Smooth muscle cell (in vitro differentiated cells): Measurements from ENCODE around the gene LRRC4B. TPM values are rescaled to one million over a fixed set of nuclear protein-coding genes. Genes with fewer than 3 reads are reported as not detected.

Experiments
- DNase-seq: peaks from one replicate; lab custom pipeline; 2025; ENCODE audit not compliant: unreplicated experiment; lab: John Stamatoyannopoulos, UW
- H2AFZ ChIP-seq: fragments of 200-600 bp; sonication (generic); 2 replicates; pipeline ENCODE4 v1.6.0; 2016; ENCODE audit warnings: antibody characterized with exemption, low read depth, mild to moderate bottlenecking
- H3F3A ChIP-seq: fragments of 200-600 bp; sonication (generic); 2 replicates; pipeline ENCODE4 v1.6.0; 2017; ENCODE audit warnings: antibody characterized with exemption, low read depth
- H3K27ac ChIP-seq: fragments of 200-600 bp; sonication (generic); 2 replicates; pipeline ENCODE4 v1.5.1; 2016; ENCODE audit warnings: low read depth, mild to moderate bottlenecking
- H3K27me3 ChIP-seq: fragments of 200-600 bp; sonication (generic); 2 replicates; pipeline ENCODE4 v1.6.1; 2016; ENCODE audit warnings: low read depth, mild to moderate bottlenecking
- H3K36me3 ChIP-seq: fragments of 200-600 bp; sonication (generic); 2 replicates; pipeline ENCODE4 v1.5.1; 2016; ENCODE audit warnings: low read depth
- H3K4me1 ChIP-seq: fragments of 200-600 bp; sonication (generic); 2 replicates; pipeline ENCODE4 v1.5.1; 2016; ENCODE audit warnings: low read depth
- H3K4me2 ChIP-seq: fragments of 200-600 bp; sonication (generic); 2 replicates; pipeline ENCODE4 v1.6.0; 2016; ENCODE audit warnings: mild to moderate bottlenecking
- H3K4me3 ChIP-seq: fragments of 200-600 bp; sonication (generic); 2 replicates; pipeline ENCODE4 v1.5.1; 2016; ENCODE audit warnings: mild to moderate bottlenecking
- H3K79me2 ChIP-seq: fragments of 200-600 bp; sonication (generic); 2 replicates; pipeline ENCODE4 v1.6.0; 2016; ENCODE audit warnings: low read depth, mild to moderate bottlenecking
- H3K9ac ChIP-seq: fragments of 200-600 bp; sonication (generic); 2 replicates; pipeline ENCODE4 v1.6.0; 2016; ENCODE audit warnings: low read depth
- H3K9me3 ChIP-seq: fragments of 200-600 bp; sonication (generic); replicated peaks from 2 replicates; pipeline ENCODE4 v1.5.1; 2016; ENCODE audit warnings: low read depth
- H4K20me1 ChIP-seq: fragments of 200-600 bp; sonication (generic); 2 replicates; pipeline ENCODE4 v1.6.0; 2016; ENCODE audit warnings: low read depth
- CTCF ChIP-seq: fragments of 200-600 bp; sonication (generic); IDR thresholded peaks from 2 replicates; pipeline ENCODE4 v1.5.1; 2017; ENCODE audit warnings: borderline replicate concordance, mild to moderate bottlenecking, antibody characterized with exemption; ENCODE audit not compliant: insufficient read depth, poor library complexity, severe bottlenecking
- WGBS: methylation state at CpG from one replicate; pipeline ENCODE4 v1.1.7; 2016; ENCODE audit warnings: low lambda C conversion rate; 5-methylcytosine and 5-hydroxymethylcytosine counted together
- polyA plus RNA-seq: library from polyadenylated mRNA; unstranded; fragments of >200 nt; fragmentation: Nextera tagmentation; extraction: Ambion mirVana; gene quantifications from 2 replicates; pipeline ENCODE4 v1.2.1, GENCODE V29; 2016
- total RNA-seq: library from RNA; depleted of rRNA; stranded (reverse); fragments of >200 nt; gene quantifications from 2 replicates; pipeline ENCODE4 v1.2.3, GENCODE V29; 2014

Gene LRRC4B
- total and polyA plus RNA-seq, 2 experiments from 2014 or later, result 1.7 to 8.6 TPM

GRCh38 chr19:50564229-50565105 lies 3.8 kb downstream of the LRRC4B start:
- Histone ChIP-seq H3K27me3 (peaks cover 50% of the 10 kb centered on the region), H3K9ac (no peak overlapping the region), H3K27ac (no peak overlapping the region), H3K4me1 (peaks cover 6% of the 10 kb centered on the region), H4K20me1 (no peaks in the 10 kb centered on the region), H3K9me3 (no peaks in the 10 kb centered on the region), H3K79me2 (no peaks in the 10 kb centered on the region), H2AFZ (no peak overlapping the region), H3K4me3 (no peak overlapping the region), H3K4me2 (no peak overlapping the region), H3K36me3 (no peaks in the 10 kb centered on the region), H3F3A (no peaks in the 10 kb centered on the region)
- no peak for TF ChIP-seq CTCF
- WGBS, result 65% methylated on average over 21 of the region's 22 CpGs
- no peak for DNase-seq

- peaks cover 44% of the 10 kb centered on the region for H3K27me3 ChIP-seq
- H3K4me1 ChIP-seq, result peaks cover 6% of the 10 kb centered on the region
- H3K79me2 ChIP-seq, result no peaks in the 10 kb centered on the region
- no peak overlapping the region for H3K27ac ChIP-seq
- no peak overlapping the region for H3K9ac ChIP-seq
- WGBS, result 69% methylated on average over 6 of the region's 6 CpGs
- no peaks in the 10 kb centered on the region for H3K36me3 ChIP-seq
- TF ChIP-seq CTCF, result no peak
- no peak overlapping the region for H3K4me2 ChIP-seq
- DNase-seq, result no peak
- H2AFZ ChIP-seq, result no peak overlapping the region
- no peaks in the 10 kb centered on the region for H3K9me3 ChIP-seq
- H3K4me3 ChIP-seq, result no peak overlapping the region
- H3F3A ChIP-seq, result no peaks in the 10 kb centered on the region
- no peaks in the 10 kb centered on the region for H4K20me1 ChIP-seq
Measured at GRCh38 chr19:50563597-50563996, 4.6 kb downstream of the LRRC4B start.

GRCh38 chr19:50562996-50563395 lies 5.2 kb downstream of the LRRC4B start:
- WGBS, result 89% methylated on average over 9 of the region's 9 CpGs
- H3K79me2 ChIP-seq, result no peaks in the 10 kb centered on the region
- DNase-seq, result no peak

More at GRCh38 chr19:50562996-50563395, 5.2 kb downstream of the LRRC4B start:
- Histone ChIP-seq H3K27me3 (peaks cover 44% of the 10 kb centered on the region), H3F3A (no peaks in the 10 kb centered on the region), H2AFZ (no peak overlapping the region), H3K36me3 (no peaks in the 10 kb centered on the region), H3K4me2 (no peak overlapping the region), H3K9ac (no peak overlapping the region), H3K27ac (no peak overlapping the region), H3K4me3 (no peak overlapping the region), H3K4me1 (peaks cover 6% of the 10 kb centered on the region), H3K9me3 (no peaks in the 10 kb centered on the region), H4K20me1 (no peaks in the 10 kb centered on the region)
- no peak for TF ChIP-seq CTCF
